K562 (cell line): ENCODE measurements around the gene MB21D2. TPM values are rescaled to one million over a fixed set of nuclear protein-coding genes. Genes with fewer than 3 reads are reported as not detected.

ENCODE experiments used
- ATAC-seq: fragments of 200-7000 bp; cut with Tn5 transposase; 3 replicates; pipeline ENCODE4 v1.9.1; 2020; ENCODE audit warnings: moderate library complexity
- BruUV-seq: library from RNA; stranded (reverse); fragments of 400-500 nt; replicated peaks from 2 replicates; lab custom pipeline; 2021; lab: Mats Ljungman, UMichigan
- CTCF ChIA-PET: fragments of 300-600 bp; formaldehyde crosslinking; extraction: SDS; loops from one replicate; lab custom pipeline; 2021; ENCODE audit warnings: low intra/inter-chr PET ratio; lab: Yijun Ruan, JAX
- POLR2A ChIA-PET: fragments of 300-600, 350-650 bp; sonication (Branson Sonifier 250); formaldehyde crosslinking; extraction: SDS; loops from one replicate; lab custom pipeline; 2021; ENCODE audit warnings: antibody characterized with exemption, inconsistent platforms; lab: Yijun Ruan, JAX
- DNase-seq, 4 experiments: peaks; one replicate each; pipeline versions ENCODE4 v3.0.0 to v3.0.0-alpha.2; 2011 to 2018; ENCODE audit warnings: low spot score in 3 of 4, mixed read lengths in 3 of 4; ENCODE audit errors: extremely low read depth in 1 of 4
- FAIRE-seq: peaks from 2 replicates; lab custom pipeline; 2011; peaks lifted over from hg19 to GRCh38; lab: Jason Lieb, UNC
- H2AFZ ChIP-seq: 2 replicates; pipeline ENCODE4 v1.6.0; 2011; ENCODE audit warnings: low read depth, low read length, control low read depth, inconsistent platforms
- H3K27ac ChIP-seq: fragments of 200-600 bp; 3 replicates; pipeline ENCODE4 v1.8.0; 2011; ENCODE audit warnings: low read depth, mild to moderate bottlenecking, control low read depth, inconsistent platforms, low read length, moderate library complexity, mixed read lengths; ENCODE audit errors: extremely low read depth
- H3K27me3 ChIP-seq, 2 experiments: fragments of 300-600 bp in 1 of 2; 2 replicates in 1 of 2; 3 replicates in 1 of 2; pipeline versions ENCODE4 v1.6.0 to v1.8.0; 2011; ENCODE audit warnings: inconsistent platforms in 2 of 2, low read length in 2 of 2, mild to moderate bottlenecking in 1 of 2, mixed read lengths in 1 of 2, moderate library complexity in 1 of 2; ENCODE audit not compliant: control insufficient read depth in 2 of 2, insufficient read depth in 2 of 2
- H3K36me3 ChIP-seq: fragments of 300-600 bp; 3 replicates; pipeline ENCODE4 v1.8.0; 2011; ENCODE audit warnings: mild to moderate bottlenecking, low read length, inconsistent platforms; ENCODE audit not compliant: control insufficient read depth, insufficient read depth
- H3K4me1 ChIP-seq, 2 experiments: fragments of 200-600 bp in 1 of 2; replicated peaks in 1 of 2; 2 replicates in 1 of 2; 3 replicates in 1 of 2; pipeline versions ENCODE4 v1.5.1 to v1.8.0; 2011; ENCODE audit warnings: inconsistent platforms in 2 of 2, low read length in 2 of 2, mild to moderate bottlenecking in 1 of 2, mixed read lengths in 1 of 2, moderate library complexity in 1 of 2; ENCODE audit not compliant: control insufficient read depth in 2 of 2, insufficient read depth in 2 of 2
- H3K4me2 ChIP-seq: 2 replicates; pipeline ENCODE4 v1.6.1; 2011; ENCODE audit warnings: low read length, control low read depth, inconsistent platforms, mixed read lengths; ENCODE audit not compliant: insufficient read depth
- H3K4me3 ChIP-seq: fragments of 200-600 bp; sonication (generic), shearing (Covaris generic); 2 replicates; pipeline ENCODE4 v1.5.1; 2016; ENCODE audit warnings: control low read depth, inconsistent platforms
- H3K79me2 ChIP-seq: fragments of 200-600 bp; 3 replicates; pipeline ENCODE4 v1.8.0; 2011; ENCODE audit warnings: low read length, inconsistent platforms; ENCODE audit not compliant: control insufficient read depth, insufficient read depth
- H3K9ac ChIP-seq, 2 experiments: 2 replicates each; pipeline versions ENCODE4 v1.6.0 to v1.6.1; 2011; ENCODE audit warnings: low read depth in 2 of 2, low read length in 2 of 2, control low read depth in 1 of 2, inconsistent platforms in 1 of 2, mild to moderate bottlenecking in 1 of 2, mixed read lengths in 1 of 2; ENCODE audit not compliant: insufficient read depth in 1 of 2
- H3K9me1 ChIP-seq: one replicate; pipeline ENCODE4 v1.6.0; 2011; ENCODE audit warnings: inconsistent platforms, mild to moderate bottlenecking, low read length, moderate library complexity; ENCODE audit not compliant: control insufficient read depth, insufficient read depth
- H3K9me3 ChIP-seq: replicated peaks from 2 replicates; pipeline ENCODE4 v1.5.1; 2011; ENCODE audit warnings: low read depth, low read length, inconsistent platforms; ENCODE audit not compliant: control insufficient read depth, insufficient read depth
- H4K20me1 ChIP-seq: replicated peaks from 2 replicates; pipeline ENCODE4 v1.6.1; 2011; ENCODE audit warnings: low read length, inconsistent platforms, mixed read lengths; ENCODE audit not compliant: control insufficient read depth, insufficient read depth
- E2F8 ChIP-seq: fragments of 450-650 bp; IDR thresholded peaks from 2 replicates; pipeline ENCODE4 v1.7.1; 2018; ENCODE audit warnings: mild to moderate bottlenecking, low read depth; ENCODE audit not compliant: partially characterized antibody
- ETV1 ChIP-seq: fragments of 450-650 bp; conservative IDR thresholded peaks from 2 replicates; pipeline ENCODE4 v1.6.1; 2016; ENCODE audit warnings: missing genetic modification characterization, control low read depth, low read depth, missing compliant biosample characterization
- FOXA1 ChIP-seq: fragments of 450-650 bp; IDR thresholded peaks from 2 replicates; pipeline ENCODE4 v1.6.1; 2016; ENCODE audit warnings: mild to moderate bottlenecking, borderline replicate concordance
- GATAD2B ChIP-seq: fragments of 450-650 bp; IDR thresholded peaks from 2 replicates; pipeline ENCODE4 v1.6.1; 2017; ENCODE audit warnings: mild to moderate bottlenecking, borderline replicate concordance
- HMBOX1 ChIP-seq: sonication (generic); IDR thresholded peaks from 2 replicates; pipeline ENCODE4 v1.6.1; 2016
- KAT7 ChIP-seq: sonication (generic); formaldehyde crosslinking; IDR thresholded peaks from 2 replicates; pipeline ENCODE4 v1.8.0; 2022; ENCODE audit warnings: missing genetic modification reagents, mild to moderate bottlenecking, borderline replicate concordance
- NUFIP1 ChIP-seq: fragments of 450-650 bp; IDR thresholded peaks from 2 replicates; pipeline ENCODE4 v1.6.1; 2018; ENCODE audit not compliant: partially characterized antibody
- PHB ChIP-seq: fragments of 250-450 bp; sonication (Bioruptor Pico); IDR thresholded peaks from 2 replicates; pipeline ENCODE4 v1.5.0; 2021
- TCFL5 ChIP-seq: fragments of 250-450 bp; sonication (Bioruptor Pico); conservative IDR thresholded peaks from 2 replicates; pipeline ENCODE4 v1.6.1; 2021; ENCODE audit warnings: mild to moderate bottlenecking, moderate library complexity, matching md5 sums
- TEAD1 ChIP-seq, 2 experiments: fragments of 450-650 bp in 1 of 2; sonication (generic) in 1 of 2; formaldehyde crosslinking; IDR thresholded peaks; 2 replicates each; pipeline versions ENCODE4 v1.4.0 to v1.8.0; 2020 to 2022; ENCODE audit warnings: mild to moderate bottlenecking in 2 of 2, missing genetic modification reagents in 1 of 2
- TFAM ChIP-seq: fragments of 250-450 bp; sonication (Bioruptor Pico); conservative IDR thresholded peaks from 2 replicates; pipeline ENCODE4 v1.5.0; 2021; ENCODE audit warnings: mild to moderate bottlenecking, moderate library complexity
- ZNF444 ChIP-seq: fragments of 250-450 bp; sonication (Bioruptor Pico); IDR thresholded peaks from 2 replicates; pipeline ENCODE4 v1.4.0; 2020; ENCODE audit warnings: mild to moderate bottlenecking, moderate library complexity
- ZNF668 ChIP-seq: fragments of 250-450 bp; sonication (Bioruptor Pico); IDR thresholded peaks from 2 replicates; pipeline ENCODE4 v1.8.0; 2022; ENCODE audit warnings: mild to moderate bottlenecking, inconsistent platforms
- ZNF740 ChIP-seq, 3 experiments: fragments of 200-800 bp in 1 of 3; sonication (Bioruptor generic) in 1 of 3; sonication (generic) in 1 of 3; formaldehyde crosslinking in 1 of 3; IDR thresholded peaks; 2 replicates each; pipeline versions ENCODE4 v1.6.1 to v1.8.0; 2016 to 2022; ENCODE audit warnings: mild to moderate bottlenecking in 2 of 3, missing compliant biosample characterization in 2 of 3, missing genetic modification characterization in 2 of 3, missing genetic modification reagents in 1 of 3
- WGBS: fragments of 100-300 bp; shearing (Covaris generic); methylation state at CpG from one replicate; pipeline ENCODE4 v1.1.6; 2016; ENCODE audit warnings: low coverage, mixed read lengths; ENCODE audit not compliant: insufficient coverage; ENCODE audit errors: missing lambda C conversion rate; 5-methylcytosine and 5-hydroxymethylcytosine counted together
- in situ Hi-C: fragments of 300-500 bp; cut with MboI; formaldehyde crosslinking; loops from 4 replicates; pipeline ENCODE4 v1.15.0; 2018; ENCODE audit warnings: inconsistent platforms, mixed read lengths
- intact Hi-C: fragments of 100-400 bp; cut with micrococcal nuclease; formaldehyde crosslinking; loops from 2 replicates; pipeline ENCODE4 v1.14.2; 2022
- polyA plus RNA-seq, 8 experiments: library from polyadenylated mRNA; depleted of rRNA in 4 of 8; stranded (reverse) in 5 of 8; unstranded in 3 of 8; fragments of >200 nt; fragmentation: Nextera tagmentation in 2 of 8; fragmentation: Illumina TruSeq in 1 of 8; extraction: Ambion mirVana in 2 of 8; extraction: Trizol in 1 of 8; gene quantifications; 2 replicates each; pipeline versions ENCODE4 v1.2.1 to v1.2.3, GENCODE V29; 2011 to 2014; ENCODE audit warnings: inconsistent platforms in 1 of 8, missing spikeins in 1 of 8
- total RNA-seq, 7 experiments: library from RNA; depleted of rRNA in 6 of 7; stranded (reverse); fragments of >200 nt in 6 of 7; fragmentation: Illumina TruSeq in 2 of 7; extraction: Trizol in 2 of 7; gene quantifications; 2 replicates each; pipeline versions ENCODE4 v1.2.1 to v1.2.3, GENCODE V29; 2011 to 2021; ENCODE audit warnings: low replicate concordance in 1 of 7
- TF ChIP-seq, protein P1 (sequence below): fragments of 450-650 bp; IDR thresholded peaks from 2 replicates; pipeline ENCODE4 v1.6.1; 2016

The MB21D2 gene
- total and polyA plus RNA-seq, 9 of the 15 experiments (the other 6 are each of a cell fraction or from before 2014, with no cell fraction given): 0.01 TPM; not detected in 8

GRCh38 chr3:192901435-192901834 lies 16.2 kb downstream of the MB21D2 start (continued):
- TF ChIP-seq, protein P1, sequence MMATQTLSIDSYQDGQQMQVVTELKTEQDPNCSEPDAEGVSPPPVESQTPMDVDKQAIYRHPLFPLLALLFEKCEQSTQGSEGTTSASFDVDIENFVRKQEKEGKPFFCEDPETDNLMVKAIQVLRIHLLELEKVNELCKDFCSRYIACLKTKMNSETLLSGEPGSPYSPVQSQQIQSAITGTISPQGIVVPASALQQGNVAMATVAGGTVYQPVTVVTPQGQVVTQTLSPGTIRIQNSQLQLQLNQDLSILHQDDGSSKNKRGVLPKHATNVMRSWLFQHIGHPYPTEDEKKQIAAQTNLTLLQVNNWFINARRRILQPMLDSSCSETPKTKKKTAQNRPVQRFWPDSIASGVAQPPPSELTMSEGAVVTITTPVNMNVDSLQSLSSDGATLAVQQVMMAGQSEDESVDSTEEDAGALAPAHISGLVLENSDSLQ: no peak
- TF ChIP-seq HMBOX1: no peak
- TF ChIP-seq, all 486 proteins: peak for 0

DNA sequence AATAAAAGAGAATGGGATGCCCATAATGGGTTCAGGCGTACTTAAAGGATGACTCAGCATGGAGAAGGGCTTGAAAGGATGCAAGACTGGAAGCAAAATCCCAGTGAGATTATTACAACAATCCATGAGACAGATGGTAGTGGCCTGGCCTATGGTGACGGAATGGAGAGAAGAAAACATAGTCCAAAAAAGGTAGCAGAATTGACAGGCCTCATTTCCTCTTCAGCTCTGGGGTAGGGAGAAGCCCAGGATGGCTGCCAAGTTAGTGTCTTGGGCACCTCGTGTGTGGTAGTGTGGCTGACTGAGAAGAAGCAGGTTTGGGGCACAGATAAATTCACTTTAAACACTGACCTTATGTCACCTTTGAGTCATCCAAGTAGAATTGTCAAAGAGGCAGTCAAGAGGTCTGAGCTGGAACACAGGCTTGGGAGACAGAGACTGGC lies 18.1 kb downstream of the MB21D2 start:
- H2AFZ ChIP-seq: no peak overlapping the region
- H4K20me1 ChIP-seq: no peaks in the 10 kb centered on the region
- no peak for DNase-seq
- no peaks in the 10 kb centered on the region for H3K9me1 ChIP-seq
- no peak for ATAC-seq
- no peaks in the 10 kb centered on the region for H3K36me3 ChIP-seq
- no peak overlapping the region for H3K4me3 ChIP-seq
- H3K9me3 ChIP-seq: no peaks in the 10 kb centered on the region
- no peak overlapping the region for H3K9ac ChIP-seq
- no peak overlapping the region for H3K4me2 ChIP-seq
- 7% methylated on average over 3 of the region's 3 CpGs for WGBS
- intact Hi-C loops: no loop called here
- in situ Hi-C loops: no loop called here
- POLR2A ChIA-PET: no interaction called here
- no TSS peak for BruUV-seq
- H3K79me2 ChIP-seq: no peaks in the 10 kb centered on the region
- CTCF ChIA-PET: no interaction called here
- H3K4me1 ChIP-seq: no peaks in the 10 kb centered on the region
- FAIRE-seq: no peak
- H3K27me3 ChIP-seq: no peaks in the 10 kb centered on the region
- no peak overlapping the region for H3K27ac ChIP-seq
- TF ChIP-seq TEAD1 (CRISPR knock-in tag; IDR thresholded peaks at IDR 0.05) (no peak), KAT7 (CRISPR knock-in tag) (no peak), ZNF740 (CRISPR knock-in tag; IDR thresholded peaks at IDR 0.05) (no peak), ZNF740 (tag; IDR thresholded peaks at IDR 0.05) (no peak), FOXA1 (no peak), ZNF668 (no peak), ETV1 (no peak), NUFIP1 (no peak), GATAD2B (no peak), ZNF444 (CRISPR knock-in tag) (no peak), TFAM (CRISPR knock-in tag) (no peak), PHB (CRISPR knock-in tag) (no peak), E2F8 (no peak), TCFL5 (CRISPR knock-in tag) (no peak)
